ENCODE data around the gene CST7. TPM values are rescaled to one million over a fixed set of nuclear protein-coding genes. Genes with fewer than 3 reads are reported as not detected.

Gene CST7
- total RNA-seq, 1 experiment from 2014 or later: not detected

DNA sequence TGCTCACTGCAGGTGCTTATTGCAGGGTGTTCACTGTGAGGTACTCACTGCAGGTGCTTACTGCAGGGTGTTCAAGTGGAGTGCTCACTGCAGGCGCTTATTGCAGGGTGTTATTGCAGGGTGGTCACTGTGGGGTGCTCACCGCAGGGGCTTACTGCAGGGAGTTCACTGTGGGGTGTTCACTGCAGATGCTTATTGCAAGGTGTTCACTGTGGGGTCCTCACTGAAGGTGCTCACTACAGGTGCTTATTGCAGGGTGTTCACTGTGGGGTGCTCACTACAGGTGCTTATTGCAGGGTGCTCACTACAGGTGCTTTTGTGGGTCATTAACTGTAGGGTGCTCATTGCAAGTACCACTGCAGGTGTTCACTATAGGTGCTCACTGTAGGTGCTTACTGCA, 23.3 kb downstream of the CST7 start:
- CTCF ChIA-PET: no interaction called here
- Histone ChIP-seq H3K4me3 (ENCODE audit: low read depth, low read length, poor library complexity, severe bottlenecking) (no peak overlapping the region), H3K9me3 (ENCODE audit: low read depth, low read length, poor library complexity, severe bottlenecking) (peaks cover 3% of the 10 kb centered on the region), H3K4me1 (ENCODE audit: insufficient read depth, low read length, poor library complexity, severe bottlenecking) (no peaks in the 10 kb centered on the region), H3K27me3 (replicated peaks; ENCODE audit: insufficient read depth, low read depth, low read length, poor library complexity) (no peaks in the 10 kb centered on the region), H3K36me3 (ENCODE audit: insufficient read depth, low read length, poor library complexity, severe bottlenecking) (peaks cover 25% of the 10 kb centered on the region), H3K27ac (ENCODE audit: low read depth, low read length, poor library complexity, severe bottlenecking) (no peak overlapping the region)
- POLR2A ChIA-PET (ENCODE audit: low non-redundant PET): no interaction called here
- BruUV-seq (replicated peaks): no TSS peak
- TF ChIP-seq EZH2 (IDR thresholded peaks at IDR 0.05; ENCODE audit: borderline replicate concordance, low read depth, low read length, poor library complexity, severe bottlenecking): no peak
- intact Hi-C loops (cut with micrococcal nuclease; ENCODE audit: unreplicated experiment): no loop called here
- no peak for DNase-seq (ENCODE audit: low spot score)

DNA sequence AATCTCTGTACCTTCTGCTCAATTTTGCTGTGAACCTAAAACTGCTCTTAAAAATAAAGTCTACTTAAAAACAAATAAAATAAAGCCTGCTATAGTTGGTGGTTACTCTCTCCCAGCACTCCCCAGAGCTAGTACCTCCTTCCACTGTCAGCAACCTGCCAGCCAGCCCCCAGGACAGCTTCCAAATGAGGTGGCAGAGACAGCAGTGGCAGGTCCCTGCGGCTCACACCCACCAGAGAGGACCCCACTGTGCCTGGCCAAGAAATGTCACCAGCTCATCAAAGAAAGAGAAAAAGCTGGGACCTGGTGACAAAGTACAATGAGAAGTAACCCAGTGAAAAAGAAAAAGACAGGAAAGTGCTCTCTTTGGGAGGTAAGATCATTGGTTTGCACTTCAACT, 28.3 kb downstream of the CST7 start:
- no peak for TF ChIP-seq EZH2 (IDR thresholded peaks at IDR 0.05; ENCODE audit: borderline replicate concordance, low read depth, low read length, poor library complexity, severe bottlenecking)
- TF ChIP-seq, protein P1, sequence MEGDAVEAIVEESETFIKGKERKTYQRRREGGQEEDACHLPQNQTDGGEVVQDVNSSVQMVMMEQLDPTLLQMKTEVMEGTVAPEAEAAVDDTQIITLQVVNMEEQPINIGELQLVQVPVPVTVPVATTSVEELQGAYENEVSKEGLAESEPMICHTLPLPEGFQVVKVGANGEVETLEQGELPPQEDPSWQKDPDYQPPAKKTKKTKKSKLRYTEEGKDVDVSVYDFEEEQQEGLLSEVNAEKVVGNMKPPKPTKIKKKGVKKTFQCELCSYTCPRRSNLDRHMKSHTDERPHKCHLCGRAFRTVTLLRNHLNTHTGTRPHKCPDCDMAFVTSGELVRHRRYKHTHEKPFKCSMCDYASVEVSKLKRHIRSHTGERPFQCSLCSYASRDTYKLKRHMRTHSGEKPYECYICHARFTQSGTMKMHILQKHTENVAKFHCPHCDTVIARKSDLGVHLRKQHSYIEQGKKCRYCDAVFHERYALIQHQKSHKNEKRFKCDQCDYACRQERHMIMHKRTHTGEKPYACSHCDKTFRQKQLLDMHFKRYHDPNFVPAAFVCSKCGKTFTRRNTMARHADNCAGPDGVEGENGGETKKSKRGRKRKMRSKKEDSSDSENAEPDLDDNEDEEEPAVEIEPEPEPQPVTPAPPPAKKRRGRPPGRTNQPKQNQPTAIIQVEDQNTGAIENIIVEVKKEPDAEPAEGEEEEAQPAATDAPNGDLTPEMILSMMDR (conservative IDR thresholded peaks at IDR 0.05; ENCODE audit: low read depth, low read length): no peak
- DNase-seq (ENCODE audit: low spot score): no peak
- Histone ChIP-seq H3K4me1 (ENCODE audit: insufficient read depth, low read length, poor library complexity, severe bottlenecking) (no peaks in the 10 kb centered on the region), H3K4me3 (ENCODE audit: low read depth, low read length, poor library complexity, severe bottlenecking) (no peak overlapping the region), H3K27ac (ENCODE audit: low read depth, low read length, poor library complexity, severe bottlenecking) (no peak overlapping the region), H3K9me3 (ENCODE audit: low read depth, low read length, poor library complexity, severe bottlenecking) (peaks cover 3% of the 10 kb centered on the region), H3K27me3 (replicated peaks; ENCODE audit: insufficient read depth, low read depth, low read length, poor library complexity) (no peaks in the 10 kb centered on the region), H3K36me3 (ENCODE audit: insufficient read depth, low read length, poor library complexity, severe bottlenecking) (peaks cover 22% of the 10 kb centered on the region)
- intact Hi-C loops (cut with micrococcal nuclease; ENCODE audit: unreplicated experiment): no loop called here
- ChIA-PET CTCF (no interaction called here), POLR2A (ENCODE audit: low non-redundant PET) (no interaction called here)
- no TSS peak for BruUV-seq (replicated peaks)

DNA sequence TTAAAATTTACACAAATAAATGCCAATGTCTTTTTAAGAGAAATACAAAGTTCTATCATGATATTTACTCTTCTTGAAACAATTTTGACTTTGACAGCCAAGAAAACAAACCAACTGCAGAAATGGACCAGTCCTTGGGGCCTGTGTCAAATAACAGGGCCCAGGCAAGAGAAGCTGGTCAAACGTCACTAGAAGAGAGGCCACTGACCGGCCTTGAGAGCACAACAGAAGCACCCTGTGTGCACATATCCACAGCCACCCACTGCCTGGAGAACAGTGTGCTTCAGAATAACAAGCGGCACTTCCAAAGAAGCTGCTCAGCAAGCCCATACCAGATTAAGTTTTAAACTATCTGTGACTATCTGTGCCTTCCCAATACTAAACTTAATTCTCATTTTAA, 28.7 kb downstream of the CST7 start:
- DNase-seq (ENCODE audit: low spot score): no peak
- Histone ChIP-seq H3K27me3 (replicated peaks; ENCODE audit: insufficient read depth, low read depth, low read length, poor library complexity) (no peaks in the 10 kb centered on the region), H3K4me3 (ENCODE audit: low read depth, low read length, poor library complexity, severe bottlenecking) (no peak overlapping the region), H3K4me1 (ENCODE audit: insufficient read depth, low read length, poor library complexity, severe bottlenecking) (no peaks in the 10 kb centered on the region), H3K36me3 (ENCODE audit: insufficient read depth, low read length, poor library complexity, severe bottlenecking) (peaks cover 22% of the 10 kb centered on the region), H3K9me3 (ENCODE audit: low read depth, low read length, poor library complexity, severe bottlenecking) (peaks cover 3% of the 10 kb centered on the region), H3K27ac (ENCODE audit: low read depth, low read length, poor library complexity, severe bottlenecking) (no peak overlapping the region)
- CTCF ChIA-PET: no interaction called here
- intact Hi-C loops (cut with micrococcal nuclease; ENCODE audit: unreplicated experiment): no loop called here
- BruUV-seq (replicated peaks): no TSS peak
- TF ChIP-seq, protein P1 (conservative IDR thresholded peaks at IDR 0.05; ENCODE audit: low read depth, low read length): no peak
- no peak for TF ChIP-seq EZH2 (IDR thresholded peaks at IDR 0.05; ENCODE audit: borderline replicate concordance, low read depth, low read length, poor library complexity, severe bottlenecking)
- POLR2A ChIA-PET (ENCODE audit: low non-redundant PET): no interaction called here

DNA sequence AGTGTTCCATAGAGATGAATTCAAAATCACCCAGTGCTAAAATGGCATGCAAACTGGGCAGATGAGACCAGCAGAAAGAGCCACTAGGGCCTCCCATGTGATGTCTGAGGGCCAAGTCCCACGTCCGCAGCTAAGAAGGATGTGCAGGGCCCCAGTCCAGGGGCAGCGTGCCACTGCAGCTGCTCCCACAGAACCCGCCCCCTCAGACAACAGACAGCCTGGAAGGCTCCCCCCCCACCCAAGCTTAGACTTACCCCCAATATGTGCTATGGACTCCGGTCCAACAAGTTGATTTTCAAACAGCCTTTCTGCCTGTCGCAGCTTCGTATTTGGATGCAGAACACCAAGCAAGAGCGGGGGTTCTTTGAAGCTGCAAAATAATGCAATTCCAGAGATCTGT, 29.4 kb downstream of the CST7 start:
- BruUV-seq (replicated peaks): no TSS peak
- no peak overlapping the region for H3K4me3 ChIP-seq (ENCODE audit: low read depth, low read length, poor library complexity, severe bottlenecking)
- ChIA-PET POLR2A (ENCODE audit: low non-redundant PET) (no interaction called here), CTCF (interaction anchor here (0.6 kb wide), 1 partner anchor 414 kb away, joined by 6 read pairs; no protein-coding TSS in a partner anchor)
- no peaks in the 10 kb centered on the region for H3K4me1 ChIP-seq (ENCODE audit: insufficient read depth, low read length, poor library complexity, severe bottlenecking)
- intact Hi-C loops (cut with micrococcal nuclease; ENCODE audit: unreplicated experiment): no loop called here
- no peak overlapping the region for H3K27ac ChIP-seq (ENCODE audit: low read depth, low read length, poor library complexity, severe bottlenecking)
- H3K27me3 ChIP-seq (replicated peaks; ENCODE audit: insufficient read depth, low read depth, low read length, poor library complexity): no peaks in the 10 kb centered on the region
- peaks cover 27% of the 10 kb centered on the region for H3K36me3 ChIP-seq (ENCODE audit: insufficient read depth, low read length, poor library complexity, severe bottlenecking)
- TF ChIP-seq, protein P1 (conservative IDR thresholded peaks at IDR 0.05; ENCODE audit: low read depth, low read length): no peak
- TF ChIP-seq EZH2 (IDR thresholded peaks at IDR 0.05; ENCODE audit: borderline replicate concordance, low read depth, low read length, poor library complexity, severe bottlenecking): no peak
- no peak for DNase-seq (ENCODE audit: low spot score)
- H3K9me3 ChIP-seq (ENCODE audit: low read depth, low read length, poor library complexity, severe bottlenecking): peaks cover 3% of the 10 kb centered on the region
